ENCODE data around the gene POLR2J2.
"Not testable (repeated sequence)": the region's sequence is repeated elsewhere in the genome, so short reads cannot be mapped to it uniquely, and the experiment has no call there.

The POLR2J2 gene

DNA sequence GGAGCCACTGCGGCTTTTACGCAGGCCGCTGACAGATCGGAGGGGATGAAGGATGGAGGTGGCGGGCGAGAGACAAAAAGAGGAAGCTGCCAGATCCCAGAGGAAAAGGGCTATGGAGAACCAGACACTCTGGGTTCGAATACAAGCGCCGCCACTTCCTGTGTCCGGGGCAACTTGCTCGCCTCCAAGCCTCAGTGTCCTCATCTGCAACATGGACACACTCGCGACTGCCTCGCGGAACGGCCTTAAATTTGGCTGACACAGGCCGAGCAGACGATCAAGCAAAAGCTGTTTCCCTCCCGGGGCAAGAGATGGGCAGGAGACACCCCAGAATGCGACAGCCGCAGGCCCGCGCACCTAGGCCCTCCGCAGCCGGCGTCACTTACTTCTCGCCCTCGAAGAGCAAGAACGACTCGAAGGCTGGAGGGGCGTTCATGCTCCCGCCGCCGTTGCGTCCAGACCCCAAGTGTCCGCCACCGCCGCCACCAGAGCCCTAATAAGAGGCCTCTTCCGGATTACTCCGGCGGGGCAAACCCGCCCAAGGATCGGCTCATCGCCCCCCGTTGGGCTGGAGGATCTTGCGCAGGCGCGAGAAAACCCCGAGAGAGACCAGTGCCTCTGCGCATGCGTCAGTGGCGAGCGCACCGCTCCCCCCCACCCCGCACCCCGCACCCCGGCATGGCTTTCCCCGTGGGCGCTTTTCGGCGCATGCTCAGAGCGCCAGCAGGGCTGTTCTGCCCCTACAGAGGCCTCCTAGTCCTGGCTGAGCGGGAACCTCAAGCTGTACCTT lies at the start of gene POLR2J2:
Gene POLR2J2 (minus strand): TSS at position 498 of the 790 bp plus-strand sequence. CDS start 62 bp downstream, at position 436.
- peak; percentile 92 for DNase-seq

DNA sequence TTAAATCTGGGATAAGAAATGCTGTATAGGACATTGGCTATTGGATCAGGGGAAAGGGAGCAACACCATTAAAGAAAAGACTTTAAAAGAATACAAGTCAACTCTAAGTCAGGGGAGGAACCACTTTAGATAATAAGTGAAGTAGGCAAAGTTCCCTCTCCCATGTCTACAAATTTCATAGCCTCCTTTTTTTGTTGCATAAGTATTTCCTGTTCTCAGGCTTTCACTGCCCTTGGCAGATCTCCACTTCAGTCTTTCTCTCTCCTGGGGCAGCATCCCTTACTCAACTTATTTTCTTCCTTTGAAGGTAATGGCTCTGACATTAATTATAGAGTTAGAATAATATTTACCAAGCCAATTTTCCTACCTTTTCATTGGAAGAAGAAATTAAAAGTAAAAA lies 47.0 kb upstream of the POLR2J2 start:
- DNase-seq, result not testable (repeated sequence)

DNA sequence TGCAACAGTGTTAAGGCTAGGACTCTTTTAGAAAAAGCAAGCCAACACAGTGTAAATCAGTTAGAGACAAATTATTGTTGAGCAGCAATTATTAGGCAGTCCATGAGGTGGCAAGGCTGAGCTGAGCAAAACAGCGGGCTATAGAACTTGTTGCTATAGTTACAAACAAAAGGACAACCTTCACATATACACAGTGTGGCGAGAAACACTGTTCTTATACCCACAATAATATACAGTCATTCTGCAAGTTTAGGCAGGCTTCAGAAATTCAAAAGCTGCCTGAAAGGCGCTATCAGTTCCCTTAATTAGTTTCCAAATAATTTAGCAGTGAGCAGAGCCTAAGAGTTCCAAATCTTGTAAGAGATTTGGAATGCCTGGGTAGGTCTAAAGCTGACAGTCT lies 44.3 kb upstream of the POLR2J2 start:
- not testable (repeated sequence) for DNase-seq

DNA sequence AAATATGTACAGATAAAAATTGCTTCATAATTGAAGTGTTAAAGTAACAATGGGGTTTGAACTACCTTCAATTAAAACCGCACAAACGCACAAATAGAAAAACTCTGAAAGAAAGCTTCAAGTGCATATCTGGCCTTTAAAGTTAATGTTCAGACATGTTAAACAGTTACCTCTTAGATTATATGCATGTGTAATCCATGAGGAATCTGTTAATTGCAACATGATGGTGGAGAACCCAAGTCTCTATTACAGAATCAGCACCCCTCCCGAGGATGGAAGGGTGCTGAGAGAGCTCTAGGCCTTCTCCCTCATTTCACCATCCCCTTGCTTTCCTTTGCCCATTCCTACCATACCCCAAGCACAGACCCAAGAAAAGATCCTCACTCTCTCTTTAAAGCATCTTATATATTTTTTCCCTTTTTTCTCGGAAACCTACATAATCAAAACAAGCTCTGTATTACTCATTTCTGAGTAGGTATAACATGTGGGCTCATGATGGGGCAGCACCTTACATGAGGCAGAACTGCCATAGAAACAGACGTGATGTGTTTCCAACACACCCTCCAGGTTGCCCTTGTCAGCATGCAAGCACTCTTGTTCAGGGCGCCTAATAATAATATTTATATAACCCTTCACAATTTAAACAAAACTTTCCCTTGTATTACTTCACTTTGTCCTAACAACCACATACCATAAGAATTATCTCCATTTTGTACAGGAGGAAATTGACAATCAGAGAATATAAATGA lies 43.5 kb upstream of the POLR2J2 start:
- not testable (repeated sequence) for DNase-seq

DNA sequence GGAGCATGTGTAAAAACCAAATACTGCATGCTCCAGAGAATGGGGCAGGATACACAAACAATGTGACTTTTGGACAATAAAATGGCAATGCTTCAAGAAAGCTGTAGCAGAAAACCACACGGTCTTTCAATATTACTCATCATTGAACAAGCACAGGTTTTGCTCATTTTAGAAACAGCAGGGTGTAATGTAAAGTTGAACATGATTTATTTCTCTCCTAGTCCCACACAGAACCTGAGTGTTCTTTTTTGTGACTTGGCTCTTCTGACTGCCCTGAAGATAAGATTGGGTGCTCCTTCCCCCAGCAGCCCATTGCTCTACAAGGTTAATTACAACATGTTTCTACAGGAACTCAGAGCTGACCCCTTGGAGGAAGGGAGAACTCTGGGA lies 42.2 kb upstream of the POLR2J2 start:
- DNase-seq, result not testable (repeated sequence)

DNA sequence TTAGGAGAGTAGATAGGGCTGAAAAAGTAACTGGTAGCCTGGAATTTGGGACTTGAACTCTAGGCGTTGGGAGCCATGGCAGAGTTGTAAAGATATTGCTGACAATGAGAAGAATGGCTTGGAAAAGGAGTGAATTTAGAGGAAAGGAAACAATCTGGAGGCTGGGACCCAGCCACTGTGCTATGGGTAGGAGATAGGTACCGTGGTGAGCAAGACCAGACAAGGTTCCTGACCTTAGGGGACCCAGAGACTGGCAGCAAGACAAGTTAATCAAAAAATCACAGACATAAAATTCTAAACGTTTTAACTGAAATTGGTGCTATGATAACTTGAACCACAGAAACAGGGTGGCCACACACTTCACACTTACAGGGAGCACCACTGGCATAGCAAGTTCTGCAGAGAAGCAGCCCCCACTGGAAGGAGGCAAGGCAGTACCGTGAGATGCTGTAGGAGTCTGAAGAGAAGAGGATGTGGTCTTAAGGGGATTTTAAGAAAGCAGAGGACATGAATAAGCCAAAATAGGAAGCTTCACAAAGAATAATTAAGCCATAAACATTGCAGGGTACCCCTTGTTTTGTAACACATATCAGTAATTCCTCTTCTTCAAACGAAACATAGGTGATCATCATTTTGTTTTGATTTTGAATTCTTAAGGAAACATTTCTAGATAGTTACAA lies 41.7 kb upstream of the POLR2J2 start:
- not testable (repeated sequence) for DNase-seq

DNA sequence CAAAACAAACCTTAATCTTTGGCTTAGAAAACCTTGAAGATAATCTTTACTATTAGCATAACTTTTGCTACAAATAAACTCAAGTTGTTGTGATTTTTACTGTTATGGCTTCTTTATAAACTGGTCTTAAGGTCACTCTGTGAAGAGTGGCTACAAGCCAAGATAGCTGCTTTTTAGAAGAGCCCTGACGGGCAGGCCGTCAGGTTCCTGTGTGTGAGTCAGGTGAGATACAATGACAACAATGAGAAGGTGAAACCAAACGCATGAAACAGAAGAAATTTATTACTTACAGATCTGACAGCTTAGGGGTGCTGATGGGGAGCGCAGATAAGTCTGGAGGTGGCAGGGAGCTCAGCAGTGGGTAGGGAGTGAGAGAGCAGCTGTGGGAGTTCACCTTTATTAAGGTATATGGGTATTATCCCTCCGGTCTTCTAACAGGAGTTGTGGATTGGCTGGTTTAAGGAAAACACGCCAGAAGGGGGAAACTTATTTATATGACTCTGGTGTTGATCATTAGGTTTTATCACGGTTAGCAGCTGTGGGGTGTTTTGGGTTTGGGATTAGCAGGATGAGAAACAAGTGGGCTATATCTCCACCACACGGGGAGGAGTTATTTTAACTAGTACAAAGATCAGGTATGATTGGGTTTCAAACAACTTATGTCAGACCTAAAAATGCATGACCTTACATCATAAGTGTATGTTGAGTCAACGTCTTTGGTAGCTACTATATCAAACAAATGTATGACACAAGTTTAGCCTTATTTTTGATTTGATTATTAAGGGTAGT lies 27.7 kb upstream of the POLR2J2 start:
- not testable (repeated sequence) for DNase-seq

DNA sequence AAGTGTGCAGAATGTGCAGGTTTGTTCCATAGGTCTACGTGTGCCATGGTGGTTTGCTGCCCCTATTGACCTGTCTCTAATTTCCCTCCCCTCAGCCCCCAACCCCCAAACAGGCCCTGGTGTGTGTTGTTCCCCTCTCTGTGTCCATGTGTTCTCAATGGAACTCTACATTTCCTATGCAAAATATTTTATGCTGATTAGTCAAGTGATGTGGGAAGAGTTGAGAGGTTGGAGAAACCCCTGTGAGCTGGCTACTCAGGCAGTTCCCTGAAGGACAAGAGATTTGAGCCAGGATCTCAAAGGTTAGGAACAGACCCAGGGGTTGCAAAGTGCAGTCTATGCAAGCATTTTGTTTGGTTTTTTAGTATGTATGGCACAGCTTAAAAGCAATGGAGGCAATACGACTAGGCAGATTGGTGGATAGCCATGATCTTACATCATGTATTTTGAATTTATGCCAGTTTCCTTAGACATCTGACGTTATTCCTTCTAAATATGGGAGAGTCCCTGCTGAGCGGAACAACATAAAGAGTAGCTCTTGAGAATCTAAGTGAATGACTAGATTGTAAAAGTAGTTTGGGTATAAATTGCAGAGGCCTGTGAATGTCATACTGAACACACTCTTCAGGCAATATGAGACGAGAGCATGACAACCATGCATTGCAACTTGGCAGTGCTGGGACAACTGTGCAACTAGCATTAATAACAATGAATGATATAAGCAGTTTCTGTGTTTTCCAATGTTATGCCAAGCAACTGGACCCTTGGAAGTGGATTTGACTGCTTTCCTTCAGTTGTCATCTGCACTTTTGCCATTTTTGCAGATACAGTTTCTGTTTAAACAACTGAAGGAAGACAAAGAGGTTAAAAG lies 26.4 kb upstream of the POLR2J2 start:
- DNase-seq, result peak; percentile 14

DNA sequence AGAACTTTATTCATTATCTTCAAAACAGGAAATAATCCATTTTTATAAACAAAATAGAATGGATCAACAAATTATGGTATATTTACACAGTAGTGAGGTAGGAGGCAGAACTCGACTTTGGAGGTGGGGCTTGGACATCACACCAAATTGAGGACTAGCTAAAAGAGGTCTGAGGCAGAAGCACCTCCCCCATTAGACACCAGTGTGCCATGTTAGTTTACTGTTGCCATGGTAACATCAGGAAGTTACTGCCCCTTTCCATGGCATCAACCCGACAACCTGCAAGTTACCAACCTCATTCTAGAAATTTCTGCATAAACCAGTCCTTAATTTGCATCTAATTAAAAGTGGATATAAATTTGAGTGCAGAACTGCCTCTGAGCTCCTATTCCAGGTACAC lies 24.5 kb upstream of the POLR2J2 start:
- not testable (repeated sequence) for DNase-seq

DNA sequence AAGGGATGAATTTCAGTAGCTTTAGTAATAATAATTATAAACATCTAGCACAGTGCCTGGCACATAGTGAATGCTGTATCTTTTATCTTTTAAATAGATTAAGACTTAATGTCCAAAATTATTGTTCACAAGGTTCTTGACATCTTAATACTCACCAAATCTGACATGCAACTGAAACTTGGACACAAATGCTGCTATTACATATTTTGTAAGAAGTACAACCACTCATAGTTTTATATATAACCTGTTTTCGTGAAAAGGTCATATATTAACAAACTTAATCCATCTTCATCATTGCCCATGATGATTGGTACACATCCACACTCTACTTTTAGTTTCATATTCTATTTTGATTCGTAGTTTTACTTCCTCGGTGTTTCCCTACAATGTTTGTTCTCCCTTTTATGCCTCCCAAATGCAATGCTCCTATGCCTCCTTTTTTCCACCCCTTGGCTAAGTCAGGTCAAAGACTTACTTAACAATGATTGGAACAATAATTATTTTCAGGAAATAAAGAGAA lies 23.6 kb upstream of the POLR2J2 start:
- DNase-seq, result not testable (repeated sequence)

DNA sequence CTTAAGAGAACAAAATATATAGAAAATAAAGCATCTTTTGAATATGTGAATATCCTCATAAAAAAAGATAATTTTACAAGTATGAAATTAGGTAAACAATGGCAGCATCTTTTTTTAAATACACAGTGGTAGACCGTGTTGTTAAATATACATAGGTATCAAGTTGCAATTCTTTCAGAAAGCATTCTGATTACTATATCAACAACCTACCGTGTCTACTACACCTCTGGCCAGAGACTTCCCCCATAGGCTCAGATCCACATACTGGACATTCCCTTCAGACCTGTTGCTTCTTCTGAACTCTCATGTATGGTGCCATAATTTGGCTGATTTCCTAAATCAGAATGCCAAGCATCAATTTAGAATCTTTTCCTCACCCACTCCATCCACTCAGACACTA lies 22.5 kb upstream of the POLR2J2 start:
- DNase-seq, result not testable (repeated sequence)

DNA sequence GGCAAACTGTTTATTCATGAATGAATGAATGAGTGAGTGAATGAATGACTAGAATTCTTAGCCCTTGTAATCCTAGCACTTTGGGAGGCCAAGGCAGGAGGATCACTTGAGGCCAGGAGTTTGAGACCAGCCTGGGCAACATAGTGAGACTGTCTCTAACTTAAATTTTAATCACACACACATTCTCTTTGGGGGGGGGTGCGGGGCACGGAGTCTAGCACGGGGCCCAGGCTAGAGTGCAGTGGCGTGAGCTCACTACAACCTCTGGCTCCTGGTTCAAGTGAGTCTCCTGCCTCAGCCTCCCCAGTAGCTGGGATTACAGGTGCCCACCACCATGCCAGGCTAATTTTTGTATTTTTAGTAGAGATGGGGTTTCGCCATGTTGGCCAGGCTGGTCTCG lies 19.1 kb upstream of the POLR2J2 start:
- not testable (repeated sequence) for DNase-seq

DNA sequence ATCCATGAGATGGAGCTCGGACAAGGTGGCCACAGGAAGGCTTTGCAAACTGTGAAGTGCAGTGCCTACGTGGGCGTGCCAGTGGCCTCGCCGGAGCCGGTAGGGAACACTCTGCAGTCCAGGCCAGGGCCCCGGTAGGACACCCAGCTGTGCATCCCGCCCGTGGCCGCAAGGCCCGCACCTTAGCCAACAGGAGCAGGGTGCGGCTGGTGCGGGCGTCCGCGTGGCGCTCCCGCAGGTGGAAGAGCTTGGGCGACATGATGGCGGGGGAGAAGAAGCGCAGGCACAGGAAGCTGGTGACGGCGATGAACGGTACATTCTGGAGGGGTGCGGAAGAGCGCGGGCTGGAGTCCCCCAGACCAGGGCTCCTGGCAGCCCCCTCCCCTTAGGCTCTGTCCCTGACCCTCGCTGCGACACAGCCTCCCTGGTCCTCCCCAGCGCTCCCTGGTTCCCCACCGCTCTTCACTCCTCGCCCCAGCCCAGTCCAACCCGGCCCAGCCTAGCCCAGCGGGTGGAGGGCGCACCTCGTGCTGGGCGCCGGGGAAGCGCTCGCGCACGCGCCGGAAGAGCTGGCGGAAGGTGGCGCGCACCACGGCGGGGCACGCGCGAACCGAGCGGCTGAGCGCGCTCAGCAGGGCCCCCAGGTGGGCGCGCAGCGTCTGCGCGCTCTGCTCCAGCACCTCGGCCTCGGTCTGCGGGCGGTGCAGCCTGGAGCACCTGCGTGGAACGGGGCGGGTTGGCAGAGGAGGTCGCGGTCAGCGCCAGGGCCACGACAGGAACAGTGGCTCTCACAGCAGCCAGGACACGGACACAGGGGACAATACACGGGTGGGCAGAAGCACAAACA lies 18.2 kb upstream of the POLR2J2 start:
- DNase-seq, result not testable (repeated sequence)

DNA sequence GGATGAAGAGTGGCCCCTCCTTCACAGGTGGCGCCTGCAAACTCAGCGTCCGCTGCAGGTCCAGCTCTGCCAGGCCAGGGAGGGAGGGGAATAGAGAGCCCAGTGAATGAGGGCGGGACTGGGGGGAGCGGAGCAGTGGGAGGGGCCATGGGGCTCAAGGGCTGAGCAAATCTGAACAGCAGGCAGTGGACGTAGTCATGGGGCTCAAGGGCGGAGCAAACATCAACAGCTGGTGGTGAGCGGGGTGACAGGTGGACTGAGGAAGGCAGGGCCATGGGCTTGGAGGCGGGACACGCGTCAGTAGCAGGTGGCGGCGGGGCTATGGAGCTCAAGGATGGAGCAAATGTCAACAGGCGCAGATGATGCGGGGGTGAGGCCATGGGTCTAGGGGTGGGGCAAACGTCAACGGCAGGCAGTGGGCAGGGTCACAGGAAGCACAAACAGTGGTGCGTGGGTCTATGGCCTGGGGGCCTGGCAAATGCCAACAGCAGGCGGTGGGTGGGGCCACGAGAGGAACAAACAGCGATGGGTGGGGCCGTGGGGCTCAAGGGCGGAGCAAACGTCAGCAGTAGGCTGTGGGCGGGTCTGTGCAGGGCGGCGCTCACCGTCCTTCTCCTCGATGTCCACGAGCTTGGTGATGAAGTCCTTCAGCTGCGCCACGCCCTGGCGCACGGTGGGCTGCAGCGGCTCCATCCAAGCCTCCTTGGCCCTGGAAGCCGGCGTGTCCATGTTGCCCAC lies 17.0 kb upstream of the POLR2J2 start:
- not testable (repeated sequence) for DNase-seq

DNA sequence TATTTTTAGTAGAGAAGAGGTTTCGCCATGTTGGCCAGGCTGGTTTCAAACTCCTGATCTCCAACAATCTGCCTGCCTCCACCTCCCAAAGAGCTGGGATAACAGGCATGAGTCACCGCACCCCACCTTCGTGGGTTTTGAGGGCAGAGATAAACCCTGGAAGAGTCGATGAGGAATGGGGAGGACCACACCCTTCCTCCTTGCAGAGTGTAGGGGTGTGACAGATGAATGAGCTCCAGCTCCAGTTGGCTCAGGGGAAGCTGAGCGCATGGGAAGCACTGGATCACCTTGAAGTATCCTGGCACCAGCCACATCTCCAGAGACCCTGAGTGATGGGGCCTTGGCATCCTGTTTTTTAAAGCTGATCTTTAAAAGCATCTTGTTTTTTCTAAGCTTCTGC lies 11.1 kb upstream of the POLR2J2 start:
- not testable (repeated sequence) for DNase-seq

DNA sequence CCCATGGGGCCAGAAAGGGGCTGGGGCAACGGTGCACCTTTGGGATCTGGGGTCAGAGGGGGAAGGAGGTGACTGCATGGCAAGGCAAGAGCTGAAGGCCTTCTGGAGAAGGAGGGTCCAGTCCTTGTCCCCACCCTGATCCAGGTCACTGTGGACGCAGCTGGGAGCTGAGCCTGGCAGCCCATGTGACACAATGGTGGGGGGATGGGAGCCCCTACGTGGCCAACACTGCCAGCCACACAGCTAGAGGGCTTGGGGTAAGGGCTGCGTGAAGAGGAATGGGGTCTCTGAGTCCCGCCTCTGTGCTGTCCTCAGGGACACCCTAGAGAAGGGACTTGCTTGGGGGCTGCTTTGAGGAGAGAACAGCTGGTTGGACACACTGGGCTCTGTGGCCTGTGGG lies 9.3 kb upstream of the POLR2J2 start:
- not testable (repeated sequence) for DNase-seq

DNA sequence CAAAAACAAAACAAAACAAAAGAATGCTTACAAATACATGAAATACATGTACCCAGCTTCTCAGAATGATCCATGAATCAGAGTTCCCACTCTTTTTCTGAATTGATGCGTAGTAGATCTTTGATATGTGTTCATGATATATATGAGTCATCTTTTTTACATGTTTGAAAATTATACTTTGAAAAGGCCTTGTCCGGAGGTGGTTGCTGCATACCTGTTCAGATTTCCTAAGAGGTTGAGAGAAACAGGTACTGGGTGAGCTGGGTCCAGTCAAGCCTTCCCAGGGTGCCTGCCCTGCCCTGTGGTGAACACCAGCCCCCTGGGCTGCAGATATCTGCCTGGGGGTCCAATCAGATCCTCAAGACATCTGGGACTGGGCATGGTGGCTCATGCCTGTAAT lies 4.1 kb upstream of the POLR2J2 start:
- not testable (repeated sequence) for DNase-seq

DNA sequence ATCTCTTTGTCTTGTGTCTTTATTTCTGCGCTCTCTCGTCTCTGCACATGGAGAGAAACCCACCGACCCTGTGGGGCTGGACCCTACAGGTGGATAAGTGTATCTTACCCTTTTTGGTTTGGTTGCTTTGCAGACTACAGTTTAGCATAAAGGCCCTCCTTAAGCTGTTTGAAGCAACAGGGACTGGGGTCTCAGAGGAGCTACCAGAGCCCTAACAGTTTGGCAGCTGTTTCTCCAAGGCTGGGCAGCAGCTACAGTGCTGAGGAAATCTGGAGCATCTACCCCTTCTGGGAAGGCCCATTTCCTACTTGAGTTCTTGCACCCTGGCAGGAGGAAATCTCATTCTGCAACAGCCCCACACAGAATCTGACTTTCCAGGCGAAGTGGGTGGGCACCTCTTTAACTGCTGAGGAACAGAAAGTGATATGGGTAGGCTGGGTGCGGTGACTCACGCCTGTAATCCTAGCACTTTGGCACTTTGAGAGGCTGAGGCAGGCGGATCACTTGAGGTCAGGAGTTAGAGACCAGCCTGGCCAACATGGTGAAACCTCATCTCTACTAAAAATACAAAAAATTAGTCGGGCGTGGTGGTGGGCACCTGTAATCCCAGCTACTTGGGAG lies 2.1 kb upstream of the POLR2J2 start:
- DNase-seq, result not testable (repeated sequence)

DNA sequence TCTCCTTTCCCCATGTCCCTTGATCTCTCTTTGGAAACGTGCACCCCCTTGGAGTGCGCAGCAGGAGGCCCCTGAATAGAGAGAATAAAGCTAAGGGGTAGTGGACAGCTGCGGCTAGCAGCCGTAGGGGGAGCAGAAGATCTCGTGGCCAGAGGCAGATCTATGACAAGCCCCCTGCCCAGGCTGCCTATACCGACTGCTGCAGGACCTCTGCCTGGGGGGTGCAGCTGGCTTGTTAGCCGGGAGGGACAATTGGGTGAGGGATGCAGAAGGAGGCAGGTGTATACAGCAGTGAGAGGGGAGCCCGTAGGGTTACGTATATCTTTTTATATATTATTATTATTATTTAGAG lies 469 bp upstream of the POLR2J2 start:
- not testable (repeated sequence) for DNase-seq
